Neural cell (in vitro differentiated cells): ENCODE results near the gene FKBP14.

Source experiments
- EP300 ChIP-seq: fragments of 450-650 bp; conservative IDR thresholded peaks from 2 replicates; pipeline ENCODE4 v1.6.1; 2014; ENCODE audit warnings: antibody characterized with exemption, mild to moderate bottlenecking, moderate library complexity; ENCODE audit not compliant: poor library complexity, severe bottlenecking
- EZH2 ChIP-seq: fragments of 200-600, 300-800 bp; shearing (Covaris generic), sonication (generic); IDR thresholded peaks from 2 replicates; pipeline ENCODE4 v1.6.1; 2014; ENCODE audit warnings: antibody characterized with exemption, low read length, borderline replicate concordance, mild to moderate bottlenecking; ENCODE audit not compliant: insufficient read depth, poor library complexity, severe bottlenecking
- POLR2AphosphoS5 ChIP-seq: IDR thresholded peaks from 2 replicates; pipeline ENCODE4 v1.6.1; 2012
- RAD21 ChIP-seq: fragments of 450-650 bp; conservative IDR thresholded peaks from 2 replicates; pipeline ENCODE4 v1.6.1; 2014; ENCODE audit warnings: antibody characterized with exemption, mild to moderate bottlenecking, moderate library complexity
- SMC3 ChIP-seq: fragments of 450-650 bp; conservative IDR thresholded peaks from 2 replicates; pipeline ENCODE4 v1.6.1; 2014; ENCODE audit warnings: antibody characterized with exemption, mild to moderate bottlenecking, moderate library complexity; ENCODE audit not compliant: poor library complexity
- TAF1 ChIP-seq: IDR thresholded peaks from 2 replicates; pipeline ENCODE4 v1.6.1; 2012; ENCODE audit warnings: low read depth
- TF ChIP-seq, protein P1 (sequence below): fragments of 450-650 bp; IDR thresholded peaks from 2 replicates; pipeline ENCODE4 v1.5.1; 2014; ENCODE audit warnings: antibody characterized with exemption, mild to moderate bottlenecking, moderate library complexity; ENCODE audit not compliant: poor library complexity, severe bottlenecking
- TF ChIP-seq, protein P2 (sequence below): IDR thresholded peaks from 2 replicates; pipeline ENCODE4 v1.6.1; 2012; ENCODE audit warnings: borderline replicate concordance

DNA sequence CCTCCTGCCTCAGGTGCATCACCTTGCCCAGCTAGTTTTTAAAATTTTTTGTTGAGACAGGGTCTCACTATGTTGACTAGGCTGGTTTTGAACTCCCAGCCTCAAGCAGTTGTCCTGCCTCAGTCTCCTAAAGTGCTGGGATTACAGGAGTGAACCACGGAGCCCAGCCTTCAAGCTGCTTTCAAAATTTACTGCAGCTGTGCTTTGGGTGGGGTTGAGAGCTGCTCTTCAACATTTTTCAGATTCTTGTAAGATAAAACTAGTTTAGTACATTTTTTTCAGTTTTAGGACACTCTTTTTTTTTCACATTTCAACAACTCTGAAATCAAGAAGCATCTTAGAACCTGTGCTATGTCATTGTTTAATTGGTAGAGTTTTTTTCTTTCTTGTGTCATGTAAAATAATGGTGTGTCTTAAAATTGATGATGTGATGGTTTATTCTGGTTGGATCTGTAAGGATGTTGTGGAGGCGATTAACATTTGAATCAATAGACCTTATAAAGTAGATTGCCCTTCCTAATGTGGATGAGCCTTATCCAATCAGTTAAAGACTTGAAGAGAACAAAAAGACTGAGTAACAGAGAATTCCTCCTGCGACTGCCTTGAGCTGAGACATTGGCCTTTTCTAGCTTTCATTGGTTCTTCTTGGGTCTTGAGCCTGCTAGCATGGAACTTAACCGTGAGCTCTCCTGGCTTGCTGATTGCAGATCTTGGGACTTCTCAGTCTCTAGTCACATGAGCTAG is 15.2 kb upstream of the FKBP14 start:
- TF ChIP-seq, protein P1, sequence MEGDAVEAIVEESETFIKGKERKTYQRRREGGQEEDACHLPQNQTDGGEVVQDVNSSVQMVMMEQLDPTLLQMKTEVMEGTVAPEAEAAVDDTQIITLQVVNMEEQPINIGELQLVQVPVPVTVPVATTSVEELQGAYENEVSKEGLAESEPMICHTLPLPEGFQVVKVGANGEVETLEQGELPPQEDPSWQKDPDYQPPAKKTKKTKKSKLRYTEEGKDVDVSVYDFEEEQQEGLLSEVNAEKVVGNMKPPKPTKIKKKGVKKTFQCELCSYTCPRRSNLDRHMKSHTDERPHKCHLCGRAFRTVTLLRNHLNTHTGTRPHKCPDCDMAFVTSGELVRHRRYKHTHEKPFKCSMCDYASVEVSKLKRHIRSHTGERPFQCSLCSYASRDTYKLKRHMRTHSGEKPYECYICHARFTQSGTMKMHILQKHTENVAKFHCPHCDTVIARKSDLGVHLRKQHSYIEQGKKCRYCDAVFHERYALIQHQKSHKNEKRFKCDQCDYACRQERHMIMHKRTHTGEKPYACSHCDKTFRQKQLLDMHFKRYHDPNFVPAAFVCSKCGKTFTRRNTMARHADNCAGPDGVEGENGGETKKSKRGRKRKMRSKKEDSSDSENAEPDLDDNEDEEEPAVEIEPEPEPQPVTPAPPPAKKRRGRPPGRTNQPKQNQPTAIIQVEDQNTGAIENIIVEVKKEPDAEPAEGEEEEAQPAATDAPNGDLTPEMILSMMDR = no peak
- TF ChIP-seq RAD21 (no peak), POLR2AphosphoS5 (no peak), SMC3 (no peak), TAF1 (no peak), EZH2 (no peak), EP300 (no peak)
- TF ChIP-seq, protein P2, sequence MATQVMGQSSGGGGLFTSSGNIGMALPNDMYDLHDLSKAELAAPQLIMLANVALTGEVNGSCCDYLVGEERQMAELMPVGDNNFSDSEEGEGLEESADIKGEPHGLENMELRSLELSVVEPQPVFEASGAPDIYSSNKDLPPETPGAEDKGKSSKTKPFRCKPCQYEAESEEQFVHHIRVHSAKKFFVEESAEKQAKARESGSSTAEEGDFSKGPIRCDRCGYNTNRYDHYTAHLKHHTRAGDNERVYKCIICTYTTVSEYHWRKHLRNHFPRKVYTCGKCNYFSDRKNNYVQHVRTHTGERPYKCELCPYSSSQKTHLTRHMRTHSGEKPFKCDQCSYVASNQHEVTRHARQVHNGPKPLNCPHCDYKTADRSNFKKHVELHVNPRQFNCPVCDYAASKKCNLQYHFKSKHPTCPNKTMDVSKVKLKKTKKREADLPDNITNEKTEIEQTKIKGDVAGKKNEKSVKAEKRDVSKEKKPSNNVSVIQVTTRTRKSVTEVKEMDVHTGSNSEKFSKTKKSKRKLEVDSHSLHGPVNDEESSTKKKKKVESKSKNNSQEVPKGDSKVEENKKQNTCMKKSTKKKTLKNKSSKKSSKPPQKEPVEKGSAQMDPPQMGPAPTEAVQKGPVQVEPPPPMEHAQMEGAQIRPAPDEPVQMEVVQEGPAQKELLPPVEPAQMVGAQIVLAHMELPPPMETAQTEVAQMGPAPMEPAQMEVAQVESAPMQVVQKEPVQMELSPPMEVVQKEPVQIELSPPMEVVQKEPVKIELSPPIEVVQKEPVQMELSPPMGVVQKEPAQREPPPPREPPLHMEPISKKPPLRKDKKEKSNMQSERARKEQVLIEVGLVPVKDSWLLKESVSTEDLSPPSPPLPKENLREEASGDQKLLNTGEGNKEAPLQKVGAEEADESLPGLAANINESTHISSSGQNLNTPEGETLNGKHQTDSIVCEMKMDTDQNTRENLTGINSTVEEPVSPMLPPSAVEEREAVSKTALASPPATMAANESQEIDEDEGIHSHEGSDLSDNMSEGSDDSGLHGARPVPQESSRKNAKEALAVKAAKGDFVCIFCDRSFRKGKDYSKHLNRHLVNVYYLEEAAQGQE = no peak
